ENCODE measurements around the gene NTF3.

NTF3 gene

GRCh38 chr12:5480938-5481303 lies 49.0 kb downstream of the NTF3 start:
- no peak for TF ChIP-seq CTCF (IDR thresholded peaks at IDR 0.05; ENCODE audit: poor library complexity, severe bottlenecking)
- H3K4me3 ChIP-seq (ENCODE audit: severe bottlenecking): no peak overlapping the region
- peaks cover 4% of the 10 kb centered on the region for H3K27me3 ChIP-seq (ENCODE audit: insufficient read depth, poor library complexity, severe bottlenecking)
- no peaks in the 10 kb centered on the region for H3K9me3 ChIP-seq (ENCODE audit: severe bottlenecking)
- H3K27ac ChIP-seq (ENCODE audit: poor library complexity, severe bottlenecking): no peak overlapping the region
- no peaks in the 10 kb centered on the region for H3K4me1 ChIP-seq (ENCODE audit: insufficient read depth, poor library complexity, severe bottlenecking)
- ATAC-seq (ENCODE audit: low read depth) (no peak), DNase-seq (ENCODE audit: low spot score) (no peak)
- H3K36me3 ChIP-seq (ENCODE audit: low read depth): no peaks in the 10 kb centered on the region

GRCh38 chr12:5481645-5482044 lies 49.7 kb downstream of the NTF3 start:
- TF ChIP-seq CTCF (IDR thresholded peaks at IDR 0.05; ENCODE audit: poor library complexity, severe bottlenecking): no peak
- DNase-seq (ENCODE audit: low spot score) (no peak), ATAC-seq (ENCODE audit: low read depth) (no peak)
- H3K36me3 ChIP-seq (ENCODE audit: low read depth): no peaks in the 10 kb centered on the region
- H3K9me3 ChIP-seq (ENCODE audit: severe bottlenecking): no peaks in the 10 kb centered on the region
- peaks cover 4% of the 10 kb centered on the region for H3K27me3 ChIP-seq (ENCODE audit: insufficient read depth, poor library complexity, severe bottlenecking)
- H3K4me1 ChIP-seq (ENCODE audit: insufficient read depth, poor library complexity, severe bottlenecking): no peaks in the 10 kb centered on the region
- H3K27ac ChIP-seq (ENCODE audit: poor library complexity, severe bottlenecking): no peak overlapping the region
- no peak overlapping the region for H3K4me3 ChIP-seq (ENCODE audit: severe bottlenecking)

- no peaks in the 10 kb centered on the region for H3K4me1 ChIP-seq (ENCODE audit: insufficient read depth, poor library complexity, severe bottlenecking)
- H3K27me3 ChIP-seq (ENCODE audit: insufficient read depth, poor library complexity, severe bottlenecking): peaks cover 3% of the 10 kb centered on the region
- no peak overlapping the region for H3K27ac ChIP-seq (ENCODE audit: poor library complexity, severe bottlenecking)
- no peak overlapping the region for H3K4me3 ChIP-seq (ENCODE audit: severe bottlenecking)
- ATAC-seq (ENCODE audit: low read depth) (no peak), DNase-seq (ENCODE audit: low spot score) (no peak)
- H3K36me3 ChIP-seq (ENCODE audit: low read depth): no peaks in the 10 kb centered on the region
- H3K9me3 ChIP-seq (ENCODE audit: severe bottlenecking): no peaks in the 10 kb centered on the region
- no peak for TF ChIP-seq CTCF (IDR thresholded peaks at IDR 0.05; ENCODE audit: poor library complexity, severe bottlenecking)
Observed at GRCh38 chr12:5484426-5484825, 52.5 kb downstream of the NTF3 start.

DNA sequence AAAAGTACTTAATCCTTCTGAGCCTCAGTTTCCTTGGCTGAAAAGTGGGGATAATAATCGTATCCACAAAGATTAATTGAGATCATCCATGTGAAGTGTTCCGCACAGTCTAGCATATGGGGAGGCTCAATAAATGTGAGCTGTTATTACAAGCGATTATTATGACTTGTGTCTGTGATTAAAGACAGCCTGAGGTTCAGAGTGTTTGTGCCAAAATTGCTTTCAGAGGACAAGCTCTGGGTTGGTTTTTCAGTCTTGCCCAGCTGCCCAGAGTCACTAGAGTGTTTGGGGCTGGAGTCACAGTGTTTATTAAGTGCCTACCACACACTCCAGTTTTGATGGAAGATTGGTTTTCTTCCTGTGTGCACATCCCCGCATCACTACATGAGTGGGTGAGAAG lies 53.5 kb downstream of the NTF3 start:
- Histone ChIP-seq H3K4me3 (ENCODE audit: severe bottlenecking) (no peak overlapping the region), H3K27me3 (ENCODE audit: insufficient read depth, poor library complexity, severe bottlenecking) (peaks cover 3% of the 10 kb centered on the region), H3K4me1 (ENCODE audit: insufficient read depth, poor library complexity, severe bottlenecking) (no peaks in the 10 kb centered on the region), H3K9me3 (ENCODE audit: severe bottlenecking) (no peaks in the 10 kb centered on the region), H3K36me3 (ENCODE audit: low read depth) (no peaks in the 10 kb centered on the region), H3K27ac (ENCODE audit: poor library complexity, severe bottlenecking) (no peak overlapping the region)
- ATAC-seq (ENCODE audit: low read depth): no peak
- no peak for DNase-seq (ENCODE audit: low spot score)
- TF ChIP-seq CTCF (IDR thresholded peaks at IDR 0.05; ENCODE audit: poor library complexity, severe bottlenecking): no peak

GRCh38 chr12:5487076-5487475 lies 55.2 kb downstream of the NTF3 start:
- no peaks in the 10 kb centered on the region for H3K9me3 ChIP-seq (ENCODE audit: severe bottlenecking)
- no peak for TF ChIP-seq CTCF (IDR thresholded peaks at IDR 0.05; ENCODE audit: poor library complexity, severe bottlenecking)
- H3K36me3 ChIP-seq (ENCODE audit: low read depth): no peaks in the 10 kb centered on the region
- no peak overlapping the region for H3K4me3 ChIP-seq (ENCODE audit: severe bottlenecking)
- H3K4me1 ChIP-seq (ENCODE audit: insufficient read depth, poor library complexity, severe bottlenecking): no peaks in the 10 kb centered on the region
- H3K27me3 ChIP-seq (ENCODE audit: insufficient read depth, poor library complexity, severe bottlenecking): peaks cover 3% of the 10 kb centered on the region
- H3K27ac ChIP-seq (ENCODE audit: poor library complexity, severe bottlenecking): no peak overlapping the region
- DNase-seq (ENCODE audit: low spot score) (no peak), ATAC-seq (ENCODE audit: low read depth) (no peak)

Measured in RWPE2 (cell line).